IMR-90 (cell line): ENCODE results near the gene RHOU. TPM values are rescaled to one million over a fixed set of nuclear protein-coding genes. Genes with fewer than 3 reads are reported as not detected.

Source experiments
- ATAC-seq: fragments of 200-7000 bp; cut with Tn5 transposase; 2 replicates; pipeline ENCODE4 v1.9.1; 2020; ENCODE audit warnings: low read depth, mild to moderate bottlenecking, moderate library complexity
- BruUV-seq: library from RNA; stranded (reverse); fragments of 400-500 nt; replicated peaks from 2 replicates; lab custom pipeline; 2021; lab: Mats Ljungman, UMichigan
- CTCF ChIA-PET: fragments of 300-600 bp; formaldehyde crosslinking; extraction: SDS; loops from one replicate; lab custom pipeline; 2021; ENCODE audit warnings: antibody characterized with exemption; lab: Yijun Ruan, JAX
- POLR2A ChIA-PET: fragments of 300-600 bp; sonication (Branson Sonifier 250); formaldehyde crosslinking; loops from one replicate; lab custom pipeline; 2022; ENCODE audit warnings: antibody characterized with exemption; ENCODE audit not compliant: unreplicated experiment; lab: Charles Lee
- DNase-seq: peaks from one replicate; pipeline ENCODE4 v3.0.0; 2013
- H2AFZ ChIP-seq: replicated peaks from 2 replicates; pipeline ENCODE3; 2013; ENCODE audit warnings: low read length, mild to moderate bottlenecking; ENCODE audit not compliant: poor library complexity
- H2AK5ac ChIP-seq: 2 replicates; pipeline ENCODE4 v1.6.1; 2013; ENCODE audit warnings: low read depth, low read length, inconsistent platforms
- H2AK9ac ChIP-seq: replicated peaks from 2 replicates; pipeline ENCODE3; 2013; ENCODE audit warnings: mild to moderate bottlenecking, low read depth, low read length, moderate library complexity; ENCODE audit not compliant: poor library complexity
- H2BK120ac ChIP-seq: 2 replicates; pipeline ENCODE4 v1.6.1; 2013; ENCODE audit warnings: low read depth, low read length, inconsistent platforms
- H2BK15ac ChIP-seq: 3 replicates; pipeline ENCODE4 v1.6.1; 2013; ENCODE audit warnings: low read depth, low read length, inconsistent platforms
- H2BK20ac ChIP-seq: 2 replicates; pipeline ENCODE4 v1.6.1; 2013; ENCODE audit warnings: low read depth, mild to moderate bottlenecking, inconsistent platforms, low read length, moderate library complexity
- H2BK5ac ChIP-seq: 2 replicates; pipeline ENCODE4 v1.6.1; 2013; ENCODE audit warnings: mild to moderate bottlenecking, low read depth, low read length, inconsistent platforms; ENCODE audit not compliant: poor library complexity, severe bottlenecking
- H3K14ac ChIP-seq: replicated peaks from 2 replicates; pipeline ENCODE4 v1.6.1; 2013; ENCODE audit warnings: low read depth, low read length, inconsistent platforms
- H3K18ac ChIP-seq: 2 replicates; pipeline ENCODE4 v1.6.1; 2013; ENCODE audit warnings: low read depth, low read length, control low read depth
- H3K23ac ChIP-seq: 2 replicates; pipeline ENCODE4 v1.6.1; 2013; ENCODE audit warnings: low read depth, low read length, inconsistent platforms
- H3K27ac ChIP-seq: 2 replicates; pipeline ENCODE4 v1.5.1; 2013; ENCODE audit warnings: mild to moderate bottlenecking, control low read depth, low read length; ENCODE audit not compliant: insufficient read depth
- H3K27me3 ChIP-seq: 2 replicates; pipeline ENCODE4 v1.6.1; 2013; ENCODE audit warnings: low read length; ENCODE audit not compliant: control insufficient read depth, insufficient read depth
- H3K36me3 ChIP-seq: 2 replicates; pipeline ENCODE4 v1.6.1; 2013; ENCODE audit warnings: low read length, mixed read lengths; ENCODE audit not compliant: control insufficient read depth, insufficient read depth
- H3K4ac ChIP-seq: 2 replicates; pipeline ENCODE4 v1.6.1; 2013; ENCODE audit warnings: low read depth, low read length, inconsistent platforms
- H3K4me1 ChIP-seq: 2 replicates; pipeline ENCODE4 v1.6.1; 2013; ENCODE audit warnings: low read length, mixed read lengths; ENCODE audit not compliant: control insufficient read depth, insufficient read depth
- H3K4me2 ChIP-seq: 2 replicates; pipeline ENCODE4 v1.6.1; 2013; ENCODE audit warnings: low read depth, mild to moderate bottlenecking, control low read depth, low read length, moderate library complexity
- H3K4me3 ChIP-seq: 2 replicates; pipeline ENCODE4 v1.5.1; 2013; ENCODE audit warnings: low read depth, mild to moderate bottlenecking, control low read depth, low read length, moderate library complexity; ENCODE audit not compliant: insufficient read depth
- H3K56ac ChIP-seq: 2 replicates; pipeline ENCODE4 v1.6.1; 2013; ENCODE audit warnings: low read length, inconsistent platforms; ENCODE audit not compliant: insufficient read depth; ENCODE audit errors: extremely low read depth
- H3K79me1 ChIP-seq, 2 experiments: 2 replicates each; pipeline ENCODE4 v1.6.1; 2013; ENCODE audit warnings: low read length in 2 of 2, inconsistent platforms in 1 of 2, low read depth in 1 of 2
- H3K9ac ChIP-seq: 2 replicates; pipeline ENCODE4 v1.6.1; 2013; ENCODE audit warnings: low read depth, low read length, control low read depth
- H3K9me1 ChIP-seq: 2 replicates; pipeline ENCODE4 v1.6.1; 2013; ENCODE audit warnings: low read length, inconsistent platforms; ENCODE audit not compliant: insufficient read depth
- H3K9me3 ChIP-seq: 2 replicates; pipeline ENCODE4 v1.6.1; 2013; ENCODE audit warnings: low read length; ENCODE audit not compliant: control insufficient read depth, insufficient read depth
- H4K20me1 ChIP-seq: 2 replicates; pipeline ENCODE4 v1.6.1; 2013; ENCODE audit warnings: low read length, inconsistent platforms; ENCODE audit not compliant: insufficient read depth
- H4K5ac ChIP-seq: 2 replicates; pipeline ENCODE4 v1.6.1; 2013; ENCODE audit warnings: mild to moderate bottlenecking, low read depth, low read length, control low read depth
- H4K8ac ChIP-seq, 2 experiments: 2 replicates each; pipeline ENCODE4 v1.6.1; 2013; ENCODE audit warnings: low read depth in 2 of 2, low read length in 2 of 2, control low read depth in 1 of 2, inconsistent platforms in 1 of 2
- H4K91ac ChIP-seq: 2 replicates; pipeline ENCODE4 v1.6.1; 2013; ENCODE audit warnings: low read depth, low read length, inconsistent platforms; ENCODE audit not compliant: insufficient read depth
- CEBPB ChIP-seq: IDR thresholded peaks from 2 replicates; pipeline ENCODE4 v1.6.1; 2012; ENCODE audit warnings: low read depth, low read length, improper control_type of control experiment
- CHD1 ChIP-seq: IDR thresholded peaks from 2 replicates; pipeline ENCODE4 v1.6.1; 2012; ENCODE audit warnings: low read depth, low read length, improper control_type of control experiment
- FOS ChIP-seq: fragments of 150-350 bp; IDR thresholded peaks from 2 replicates; pipeline ENCODE4 v1.6.1; 2016; ENCODE audit warnings: low read depth, low read length
- MAFK ChIP-seq: IDR thresholded peaks from 2 replicates; pipeline ENCODE4 v1.6.1; 2012; ENCODE audit warnings: low read depth, low read length, improper control_type of control experiment
- MAZ ChIP-seq: IDR thresholded peaks from 2 replicates; pipeline ENCODE4 v1.6.1; 2012; ENCODE audit warnings: low read depth, mild to moderate bottlenecking, low read length, improper control_type of control experiment, moderate library complexity, borderline replicate concordance
- NFE2L2 ChIP-seq: fragments of 150-350 bp; IDR thresholded peaks from 2 replicates; pipeline ENCODE4 v1.6.1; 2016; ENCODE audit warnings: low read depth, mild to moderate bottlenecking, low read length
- POLR2A ChIP-seq: IDR thresholded peaks from 2 replicates; pipeline ENCODE4 v1.6.1; 2012; ENCODE audit warnings: mild to moderate bottlenecking, low read depth, low read length
- RAD21 ChIP-seq: IDR thresholded peaks from 2 replicates; pipeline ENCODE4 v1.6.1; 2012; ENCODE audit warnings: low read length, improper control_type of control experiment
- WGBS, 2 experiments: methylation state at CpG; one replicate each; pipeline versions ENCODE4 v1.1.5 to v1.1.7; 2013; ENCODE audit warnings: missing lambda C conversion rate in 2 of 2; ENCODE audit not compliant: insufficient read length in 1 of 2; ENCODE audit errors: extremely low coverage in 2 of 2; 5-methylcytosine and 5-hydroxymethylcytosine counted together
- dilution Hi-C: fragments of 300-500 bp; cut with HindIII; formaldehyde crosslinking; loops from one replicate; pipeline ENCODE4 v1.14.3; 2018; ENCODE audit warnings: low sequenced_read_pairs; ENCODE audit not compliant: unreplicated experiment
- in situ Hi-C: fragments of 300-500 bp; cut with MboI; formaldehyde crosslinking; loops from 3 replicates; pipeline ENCODE4 v1.14.3; 2019; ENCODE audit warnings: low sequenced_read_pairs, inconsistent platforms, mixed read lengths
- intact Hi-C: fragments of 100-400 bp; cut with micrococcal nuclease; formaldehyde crosslinking; loops from 2 replicates; pipeline ENCODE4 v1.10.0; 2022
- polyA plus RNA-seq, 3 experiments: library from polyadenylated mRNA; depleted of rRNA; stranded (reverse); fragments of >200 nt; gene quantifications; 2 replicates each; pipeline ENCODE4 v1.2.3, GENCODE V29; 2012; ENCODE audit warnings: low replicate concordance in 1 of 3
- total RNA-seq: library from RNA; depleted of rRNA; stranded (reverse); fragments of >200 nt; gene quantifications from 2 replicates; pipeline ENCODE4 v1.2.3, GENCODE V29; 2012
- TF ChIP-seq, protein P1 (sequence below): conservative IDR thresholded peaks from 2 replicates; pipeline ENCODE4 v1.5.1; 2012; ENCODE audit warnings: mild to moderate bottlenecking, low read depth, low read length, improper control_type of control experiment
- TF ChIP-seq, protein P2 (sequence below): fragments of 150-350 bp; IDR thresholded peaks from 2 replicates; pipeline ENCODE4 v1.6.1; 2017; ENCODE audit warnings: mild to moderate bottlenecking, antibody characterized with exemption, low read length, low read depth

The RHOU gene
- total and polyA plus RNA-seq, 2 of the 4 experiments (the other 2 are of a cell fraction): 0.44 to 0.72 TPM

DNA sequence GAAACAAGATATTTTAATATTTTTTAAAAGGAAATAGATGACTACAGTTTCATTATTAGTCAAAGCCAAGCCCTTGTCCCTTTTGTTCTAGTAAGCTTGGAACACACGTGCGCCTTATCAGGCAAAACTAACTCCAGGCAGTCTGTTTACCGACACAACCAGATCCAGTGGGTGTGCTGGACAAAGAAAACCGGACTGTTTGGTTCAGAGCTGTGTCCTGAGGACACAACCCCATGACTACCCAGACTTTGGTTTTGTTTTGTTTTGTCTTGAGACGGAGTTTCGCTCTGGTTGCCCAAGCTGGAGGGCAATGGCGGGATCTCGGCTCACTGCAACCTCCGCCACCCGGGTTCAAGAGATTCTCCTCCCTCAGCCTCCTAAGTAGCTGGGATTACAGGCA, 13.9 kb upstream of the RHOU start:
- H3K18ac ChIP-seq: no peak overlapping the region
- no peak overlapping the region for H3K9ac ChIP-seq
- H3K9me1 ChIP-seq: no peaks in the 10 kb centered on the region
- H3K4ac ChIP-seq: no peak overlapping the region
- no peak overlapping the region for H2AK5ac ChIP-seq
- CTCF ChIA-PET: interaction anchor here (0.6 kb wide), 1 partner anchor 728 kb away, joined by 5 read pairs; no protein-coding TSS in a partner anchor
- H3K4me1 ChIP-seq: no peaks in the 10 kb centered on the region
- no peak overlapping the region for H2BK15ac ChIP-seq
- H3K27me3 ChIP-seq: peaks cover 6% of the 10 kb centered on the region; the same call in 1 of the 2 replicates
- DNase-seq (no peak), ATAC-seq (no peak)
- no peak overlapping the region for H2BK120ac ChIP-seq
- H3K23ac ChIP-seq: no peak overlapping the region
- no peak overlapping the region for H3K27ac ChIP-seq
- no peak overlapping the region for H4K91ac ChIP-seq
- H3K79me1 ChIP-seq: no peaks in the 10 kb centered on the region
- H2AK9ac ChIP-seq: no peak overlapping the region
- no TSS peak for BruUV-seq
- H2BK5ac ChIP-seq: no peak overlapping the region
- no peak overlapping the region for H3K4me3 ChIP-seq
- POLR2A ChIA-PET: no interaction called here
- no peak overlapping the region for H2BK20ac ChIP-seq
- no peaks in the 10 kb centered on the region for H4K20me1 ChIP-seq
- H3K14ac ChIP-seq: no peak overlapping the region
- WGBS, 2 experiments: no CpG with 5 or more reads among the region's 10 CpGs
- no peaks in the 10 kb centered on the region for H3K36me3 ChIP-seq
- H4K8ac ChIP-seq: no peak overlapping the region
- intact Hi-C loops: no loop called here
- no peak overlapping the region for H2AFZ ChIP-seq
- dilution Hi-C loops: no loop called here
- no peaks in the 10 kb centered on the region for H3K9me3 ChIP-seq
- no peak overlapping the region for H4K5ac ChIP-seq
- H3K4me2 ChIP-seq: no peak overlapping the region
- no peak for TF ChIP-seq RAD21
- no peak for TF ChIP-seq CHD1
- TF ChIP-seq, protein P1, sequence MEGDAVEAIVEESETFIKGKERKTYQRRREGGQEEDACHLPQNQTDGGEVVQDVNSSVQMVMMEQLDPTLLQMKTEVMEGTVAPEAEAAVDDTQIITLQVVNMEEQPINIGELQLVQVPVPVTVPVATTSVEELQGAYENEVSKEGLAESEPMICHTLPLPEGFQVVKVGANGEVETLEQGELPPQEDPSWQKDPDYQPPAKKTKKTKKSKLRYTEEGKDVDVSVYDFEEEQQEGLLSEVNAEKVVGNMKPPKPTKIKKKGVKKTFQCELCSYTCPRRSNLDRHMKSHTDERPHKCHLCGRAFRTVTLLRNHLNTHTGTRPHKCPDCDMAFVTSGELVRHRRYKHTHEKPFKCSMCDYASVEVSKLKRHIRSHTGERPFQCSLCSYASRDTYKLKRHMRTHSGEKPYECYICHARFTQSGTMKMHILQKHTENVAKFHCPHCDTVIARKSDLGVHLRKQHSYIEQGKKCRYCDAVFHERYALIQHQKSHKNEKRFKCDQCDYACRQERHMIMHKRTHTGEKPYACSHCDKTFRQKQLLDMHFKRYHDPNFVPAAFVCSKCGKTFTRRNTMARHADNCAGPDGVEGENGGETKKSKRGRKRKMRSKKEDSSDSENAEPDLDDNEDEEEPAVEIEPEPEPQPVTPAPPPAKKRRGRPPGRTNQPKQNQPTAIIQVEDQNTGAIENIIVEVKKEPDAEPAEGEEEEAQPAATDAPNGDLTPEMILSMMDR: no peak
- TF ChIP-seq MAFK: no peak
- no peak for TF ChIP-seq FOS
- TF ChIP-seq NFE2L2: no peak
- no peak for TF ChIP-seq CEBPB
- TF ChIP-seq POLR2A: no peak
- TF ChIP-seq MAZ: no peak
- TF ChIP-seq, protein P2, sequence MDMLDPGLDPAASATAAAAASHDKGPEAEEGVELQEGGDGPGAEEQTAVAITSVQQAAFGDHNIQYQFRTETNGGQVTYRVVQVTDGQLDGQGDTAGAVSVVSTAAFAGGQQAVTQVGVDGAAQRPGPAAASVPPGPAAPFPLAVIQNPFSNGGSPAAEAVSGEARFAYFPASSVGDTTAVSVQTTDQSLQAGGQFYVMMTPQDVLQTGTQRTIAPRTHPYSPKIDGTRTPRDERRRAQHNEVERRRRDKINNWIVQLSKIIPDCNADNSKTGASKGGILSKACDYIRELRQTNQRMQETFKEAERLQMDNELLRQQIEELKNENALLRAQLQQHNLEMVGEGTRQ: no peak
- in situ Hi-C loops: no loop called here
- no peak overlapping the region for H3K56ac ChIP-seq
